ENCODE measurements around the gene SLC10A1.

SLC10A1 gene

GRCh38 chr14:69772082-69773017 lies 24.7 kb downstream of the SLC10A1 start:
- no peak for DNase-seq (ENCODE audit: low read depth)
- H3K4me3 ChIP-seq (replicated peaks; ENCODE audit: low read depth, low read length), result no peak overlapping the region
- no peak for TF ChIP-seq CTCF (IDR thresholded peaks at IDR 0.05; ENCODE audit: low read length, missing control alignments)

- H3K4me3 ChIP-seq (replicated peaks; ENCODE audit: low read depth, low read length), result no peak overlapping the region
- DNase-seq (ENCODE audit: low read depth), result no peak
Observed at GRCh38 chr14:69771136-69771535, 25.9 kb downstream of the SLC10A1 start.

GRCh38 chr14:69770559-69770958 lies 26.5 kb downstream of the SLC10A1 start:
- H3K4me3 ChIP-seq (replicated peaks; ENCODE audit: low read depth, low read length), result no peak overlapping the region
- TF ChIP-seq CTCF (IDR thresholded peaks at IDR 0.05; ENCODE audit: low read length, missing control alignments), result no peak
- DNase-seq (ENCODE audit: low read depth), result no peak

More at GRCh38 chr14:69771136-69771535, 25.9 kb downstream of the SLC10A1 start:
- no peak for TF ChIP-seq CTCF (IDR thresholded peaks at IDR 0.05; ENCODE audit: low read length, missing control alignments)

- DNase-seq (ENCODE audit: low read depth), result no peak
- no peak overlapping the region for H3K4me3 ChIP-seq (replicated peaks; ENCODE audit: low read depth, low read length)
- no peak for TF ChIP-seq CTCF (IDR thresholded peaks at IDR 0.05; ENCODE audit: low read length, missing control alignments)
Observed at GRCh38 chr14:69769623-69770022, 27.4 kb downstream of the SLC10A1 start.

GRCh38 chr14:69768873-69769272 lies 28.2 kb downstream of the SLC10A1 start:
- TF ChIP-seq CTCF (IDR thresholded peaks at IDR 0.05; ENCODE audit: low read length, missing control alignments), result no peak
- DNase-seq (ENCODE audit: low read depth), result no peak
- peak overlapping the region; percentile 96 for H3K4me3 ChIP-seq (replicated peaks; ENCODE audit: low read depth, low read length)

- peak overlapping the region; percentile 96 for H3K4me3 ChIP-seq (replicated peaks; ENCODE audit: low read depth, low read length)
- TF ChIP-seq CTCF (IDR thresholded peaks at IDR 0.05; ENCODE audit: low read length, missing control alignments), result no peak
- DNase-seq (ENCODE audit: low read depth), result peak; percentile 92
Observed at GRCh38 chr14:69767369-69767999, 29.6 kb downstream of the SLC10A1 start.

Data from fibroblast of pulmonary artery (primary cell).